B cell (primary cell): ENCODE data around the gene FAM53B. TPM values are rescaled to one million over a fixed set of nuclear protein-coding genes. Genes with fewer than 3 reads are reported as not detected.
A peak's percentile ranks its signal among the peaks of the same experiment; 100 is the strongest.

ENCODE experiments used
- ATAC-seq: fragments of 200-7000 bp; cut with Tn5 transposase; one replicate; pipeline ENCODE4 v1.10.0; 2021; ENCODE audit warnings: low read depth, mild to moderate bottlenecking, moderate number of reproducible peaks, moderate library complexity
- CTCF ChIA-PET: fragments of 350-600 bp; sonication (Branson Sonifier 250); formaldehyde crosslinking; loops from one replicate; lab custom pipeline; 2021; ENCODE audit warnings: antibody characterized with exemption, inconsistent platforms; lab: Charles Lee
- POLR2A ChIA-PET: fragments of 350-600 bp; sonication (Branson Sonifier 250); formaldehyde crosslinking; loops from one replicate; lab custom pipeline; 2021; ENCODE audit warnings: antibody characterized with exemption; lab: Charles Lee
- DNase-seq: peaks from one replicate; pipeline ENCODE4 v3.0.0; 2013
- H2AFZ ChIP-seq: 2 replicates; pipeline ENCODE4 v1.6.1; 2012; ENCODE audit warnings: mild to moderate bottlenecking, low read depth, low read length; ENCODE audit not compliant: insufficient read depth, poor library complexity, severe bottlenecking
- H3K27ac ChIP-seq, 2 donors: 1 replicate in 1 of 2; 2 replicates in 1 of 2; pipeline ENCODE4 v1.5.1; 2012 to 2013; ENCODE audit warnings: low read length in 2 of 2, mild to moderate bottlenecking in 2 of 2, moderate library complexity in 1 of 2
- H3K27me3 ChIP-seq, 4 experiments: fragments of 200-600 bp in 1 of 4; sonication (generic) in 1 of 4; replicated peaks in 1 of 4; 1 replicate in 2 of 4; 2 replicates in 2 of 4; pipeline versions ENCODE4 v1.6.1 to v1.7.0; 2013 to 2016; ENCODE audit warnings: low read length in 3 of 4, mild to moderate bottlenecking in 2 of 4, mixed read lengths in 1 of 4, moderate library complexity in 1 of 4; ENCODE audit not compliant: insufficient read depth in 4 of 4, control insufficient read depth in 3 of 4; ENCODE audit errors: control extremely low read depth in 1 of 4
- H3K36me3 ChIP-seq, 2 experiments: replicated peaks in 1 of 2; 1 replicate in 1 of 2; 2 replicates in 1 of 2; pipeline versions ENCODE4 v1.6.1 to v1.7.1; 2013; ENCODE audit warnings: low read length in 1 of 2; ENCODE audit not compliant: insufficient read depth in 2 of 2, control insufficient read depth in 1 of 2; ENCODE audit errors: control extremely low read depth in 1 of 2, extremely low read depth in 1 of 2
- H3K4me1 ChIP-seq, 2 donors: fragments of 200-600 bp in 1 of 2; sonication (generic) in 1 of 2; 1 replicate in 1 of 2; 2 replicates in 1 of 2; pipeline versions ENCODE4 v1.5.1 to v1.6.1; 2013 to 2017; ENCODE audit warnings: low read length in 2 of 2; ENCODE audit not compliant: control insufficient read depth in 2 of 2, insufficient read depth in 2 of 2
- H3K4me2 ChIP-seq: replicated peaks from 2 replicates; pipeline ENCODE3; 2012; ENCODE audit warnings: mild to moderate bottlenecking, low read depth, low read length; ENCODE audit not compliant: poor library complexity, severe bottlenecking
- H3K4me3 ChIP-seq, 5 experiments: fragments of 200-600 bp in 1 of 5; sonication (generic) in 1 of 5; 1 replicate in 3 of 5; 2 replicates in 2 of 5; pipeline versions ENCODE4 v1.5.1 to v1.7.0; 2011 to 2016; ENCODE audit warnings: low read length in 4 of 5, mild to moderate bottlenecking in 4 of 5, low read depth in 2 of 5, control low read depth in 1 of 5, moderate library complexity in 1 of 5; ENCODE audit not compliant: insufficient read depth in 1 of 5; ENCODE audit errors: control extremely low read depth in 1 of 5, extremely low read depth in 1 of 5
- H3K79me2 ChIP-seq: fragments of 200-600 bp; sonication (generic); one replicate; pipeline ENCODE4 v1.6.0; 2016; ENCODE audit warnings: low read length; ENCODE audit not compliant: control insufficient read depth, insufficient read depth
- H3K9ac ChIP-seq: fragments of 200-600 bp; sonication (generic); 2 replicates; pipeline ENCODE4 v1.6.1; 2017; ENCODE audit warnings: mild to moderate bottlenecking, low read length, moderate library complexity
- H3K9me3 ChIP-seq, 3 donors: one replicate each; pipeline versions ENCODE4 v1.6.1 to v1.7.1; 2013; ENCODE audit warnings: low read length in 2 of 3; ENCODE audit not compliant: control insufficient read depth in 2 of 3, insufficient read depth in 1 of 3; ENCODE audit errors: control extremely low read depth in 1 of 3
- H4K20me1 ChIP-seq: 2 replicates; pipeline ENCODE4 v1.6.0; 2012; ENCODE audit warnings: mild to moderate bottlenecking, low read length; ENCODE audit not compliant: insufficient read depth, control insufficient read depth, poor library complexity, severe bottlenecking
- H3K27ac Mint-ChIP-seq: one replicate; pipeline ENCODE4 v1.8.0; 2021; ENCODE audit warnings: mixed read lengths
- H3K27me3 Mint-ChIP-seq: one replicate; pipeline ENCODE4 v1.8.0; 2021; ENCODE audit warnings: mixed read lengths
- H3K4me1 Mint-ChIP-seq: one replicate; pipeline ENCODE4 v1.8.0; 2021; ENCODE audit warnings: mixed read lengths
- H3K4me3 Mint-ChIP-seq: one replicate; pipeline ENCODE4 v1.8.0; 2021; ENCODE audit warnings: mixed read lengths
- H3K9me3 Mint-ChIP-seq: one replicate; pipeline ENCODE4 v1.8.0; 2022; ENCODE audit warnings: mixed read lengths; ENCODE audit not compliant: insufficient read depth
- EZH2 ChIP-seq: IDR thresholded peaks from 2 replicates; pipeline ENCODE4 v1.6.1; 2012; ENCODE audit warnings: borderline replicate concordance, low read depth, mild to moderate bottlenecking, moderate library complexity, low read length; ENCODE audit not compliant: insufficient read depth, poor library complexity, severe bottlenecking
- WGBS: methylation state at CpG from one replicate; pipeline ENCODE4 v1.1.5; 2013; ENCODE audit warnings: missing lambda C conversion rate; ENCODE audit not compliant: insufficient coverage; 5-methylcytosine and 5-hydroxymethylcytosine counted together
- intact Hi-C: fragments of 100-400 bp; cut with micrococcal nuclease; formaldehyde crosslinking; loops from one replicate; pipeline ENCODE4 v1.10.0; 2022
- polyA plus RNA-seq: library from polyadenylated mRNA; depleted of rRNA; stranded (reverse); fragments of >200 nt; gene quantifications from 2 replicates; pipeline ENCODE4 v1.2.3, GENCODE V29; 2012
- total RNA-seq, 2 donors: library from RNA; stranded (reverse); fragments of 120-200 nt in 1 of 2; gene quantifications; 1 replicate in 1 of 2; 2 replicates in 1 of 2; pipeline versions ENCODE4 v1.2.3 to v1.2.4, GENCODE V29; 2013 to 2022
- TF ChIP-seq, protein P1 (sequence below): fragments of 200-600 bp; IDR thresholded peaks from one replicate; pipeline ENCODE4 v1.8.0; 2022; ENCODE audit warnings: antibody characterized with exemption, mild to moderate bottlenecking

FAM53B gene
- total and polyA plus RNA-seq, 2 donors (not counting 1 experiment from before 2014, with no cell fraction given) = 51.2 to 186 TPM

GRCh38 chr10:124637746-124638145 lies 106.4 kb downstream of the FAM53B start:
- no peak overlapping the region for H2AFZ ChIP-seq
- H4K20me1 ChIP-seq = peaks cover 46% of the 10 kb centered on the region
- H3K27me3 ChIP-seq = no peaks in the 10 kb centered on the region
- intact Hi-C loops = loop anchor here (2.0 kb wide), 1 partner anchor 103 kb away; no protein-coding TSS in a partner anchor
- Mint-ChIP-seq H3K27ac (peak overlapping the region; percentile 94), H3K4me1 (peaks cover 90% of the 10 kb centered on the region), H3K4me3 (peak overlapping the region; percentile 78), H3K27me3 (no peaks in the 10 kb centered on the region), H3K9me3 (no peaks in the 10 kb centered on the region)
- DNase-seq (no peak), ATAC-seq (no peak)
- CTCF ChIA-PET = interaction anchor here (0.8 to 3.8 kb wide), 16 partner anchors 8 to 109 kb away, joined by 3 to 24 read pairs (median 6); no protein-coding TSS in a partner anchor
- H3K27ac ChIP-seq = peak overlapping the region; percentile 63 to 92
- TF ChIP-seq EZH2 = no peak
- TF ChIP-seq, protein P1, sequence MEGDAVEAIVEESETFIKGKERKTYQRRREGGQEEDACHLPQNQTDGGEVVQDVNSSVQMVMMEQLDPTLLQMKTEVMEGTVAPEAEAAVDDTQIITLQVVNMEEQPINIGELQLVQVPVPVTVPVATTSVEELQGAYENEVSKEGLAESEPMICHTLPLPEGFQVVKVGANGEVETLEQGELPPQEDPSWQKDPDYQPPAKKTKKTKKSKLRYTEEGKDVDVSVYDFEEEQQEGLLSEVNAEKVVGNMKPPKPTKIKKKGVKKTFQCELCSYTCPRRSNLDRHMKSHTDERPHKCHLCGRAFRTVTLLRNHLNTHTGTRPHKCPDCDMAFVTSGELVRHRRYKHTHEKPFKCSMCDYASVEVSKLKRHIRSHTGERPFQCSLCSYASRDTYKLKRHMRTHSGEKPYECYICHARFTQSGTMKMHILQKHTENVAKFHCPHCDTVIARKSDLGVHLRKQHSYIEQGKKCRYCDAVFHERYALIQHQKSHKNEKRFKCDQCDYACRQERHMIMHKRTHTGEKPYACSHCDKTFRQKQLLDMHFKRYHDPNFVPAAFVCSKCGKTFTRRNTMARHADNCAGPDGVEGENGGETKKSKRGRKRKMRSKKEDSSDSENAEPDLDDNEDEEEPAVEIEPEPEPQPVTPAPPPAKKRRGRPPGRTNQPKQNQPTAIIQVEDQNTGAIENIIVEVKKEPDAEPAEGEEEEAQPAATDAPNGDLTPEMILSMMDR = no peak
- peaks cover 86 to 92% of the 10 kb centered on the region in 2 donors for H3K4me1 ChIP-seq
- peak overlapping the region; percentile 67 for H3K4me2 ChIP-seq
- peaks cover 100% of the 10 kb centered on the region for H3K79me2 ChIP-seq
- peaks cover 0 to 10% (median 2%) of the 10 kb centered on the region in 3 donors for H3K9me3 ChIP-seq
- H3K9ac ChIP-seq = no peak overlapping the region
- POLR2A ChIA-PET = interaction anchor here (1.0 to 1.9 kb wide), 6 partner anchors 10 to 84 kb away, joined by 3 to 10 read pairs (median 6); no protein-coding TSS in a partner anchor
- no peak overlapping the region for H3K4me3 ChIP-seq
- H3K36me3 ChIP-seq = peaks cover 2 to 42% of the 10 kb centered on the region in 2 experiments
- WGBS = 100% methylated on average over 6 of the region's 8 CpGs

DNA sequence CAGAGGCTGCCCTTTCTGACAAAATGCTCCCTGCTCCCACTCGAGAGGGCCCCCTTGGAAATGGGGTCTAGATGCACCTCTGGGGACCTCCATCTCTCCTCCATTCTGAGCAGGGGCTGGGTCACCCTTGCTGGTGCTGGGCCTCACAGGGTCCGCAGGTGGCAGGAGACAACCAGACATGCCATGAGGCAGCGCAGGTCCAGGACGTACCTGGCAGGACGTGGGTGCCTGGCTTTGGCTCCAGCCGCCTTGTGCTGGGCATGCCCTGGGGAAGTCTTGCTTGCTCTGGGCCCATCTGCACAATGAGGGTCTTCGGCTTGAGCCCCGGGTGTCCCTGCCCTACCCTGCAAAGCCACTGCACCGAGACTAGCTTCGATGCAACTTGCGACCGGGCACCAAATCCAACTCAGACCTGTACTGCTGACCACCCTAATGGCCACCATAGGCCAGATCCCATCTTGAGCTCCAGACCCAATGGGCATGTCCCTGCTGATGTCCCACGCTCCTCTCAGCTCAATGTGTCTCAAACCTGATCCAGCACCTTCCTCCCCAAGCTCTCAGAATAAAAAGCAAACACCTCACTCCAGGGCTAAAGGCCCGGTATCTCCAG lies 107.0 kb downstream of the FAM53B start:
- intact Hi-C loops = loop anchor here (2.0 kb wide), 1 partner anchor 104 kb away; no protein-coding TSS in a partner anchor
- peak overlapping the region; percentile 67 for H3K4me2 ChIP-seq
- ATAC-seq (no peak), DNase-seq (no peak)
- 89% methylated on average over 14 of the region's 14 CpGs for WGBS
- no peak overlapping the region for H2AFZ ChIP-seq
- peaks cover 86 to 92% of the 10 kb centered on the region in 2 donors for H3K4me1 ChIP-seq
- ChIA-PET POLR2A (interaction anchor here (0.9 to 1.9 kb wide), 7 partner anchors 10 to 106 kb away, joined by 3 to 10 read pairs (median 6); no protein-coding TSS in a partner anchor), CTCF (interaction anchor here (0.8 to 3.8 kb wide), 21 partner anchors 8 to 109 kb away, joined by 3 to 24 read pairs (median 5); no protein-coding TSS in a partner anchor)
- peak overlapping the region in 2 of 5 experiments; percentile 13 to 27 for H3K4me3 ChIP-seq
- H3K36me3 ChIP-seq = peaks cover 2 to 42% of the 10 kb centered on the region in 2 experiments
- Mint-ChIP-seq H3K4me3 (peak overlapping the region; percentile 78), H3K27me3 (no peaks in the 10 kb centered on the region), H3K4me1 (peaks cover 90% of the 10 kb centered on the region), H3K27ac (peak overlapping the region; percentile 94), H3K9me3 (no peaks in the 10 kb centered on the region)
- peaks cover 0 to 10% (median 2%) of the 10 kb centered on the region in 3 donors for H3K9me3 ChIP-seq
- H3K27ac ChIP-seq = peak overlapping the region; percentile 63 to 92
- peaks cover 46% of the 10 kb centered on the region for H4K20me1 ChIP-seq
- no peaks in the 10 kb centered on the region for H3K27me3 ChIP-seq
- H3K79me2 ChIP-seq = peaks cover 100% of the 10 kb centered on the region
- H3K9ac ChIP-seq = peak overlapping the region; percentile 18
- no peak for TF ChIP-seq EZH2
- TF ChIP-seq, protein P1 = no peak
